Measurements from ENCODE around the gene PIP5K1B. TPM values are rescaled to one million over a fixed set of nuclear protein-coding genes. Genes with fewer than 3 reads are reported as not detected.

PIP5K1B gene
- total and polyA plus RNA-seq, 2 of the 13 experiments (the other 11 are each of a cell fraction or from before 2014, with no cell fraction given), result 15.8 to 17.5 TPM

DNA sequence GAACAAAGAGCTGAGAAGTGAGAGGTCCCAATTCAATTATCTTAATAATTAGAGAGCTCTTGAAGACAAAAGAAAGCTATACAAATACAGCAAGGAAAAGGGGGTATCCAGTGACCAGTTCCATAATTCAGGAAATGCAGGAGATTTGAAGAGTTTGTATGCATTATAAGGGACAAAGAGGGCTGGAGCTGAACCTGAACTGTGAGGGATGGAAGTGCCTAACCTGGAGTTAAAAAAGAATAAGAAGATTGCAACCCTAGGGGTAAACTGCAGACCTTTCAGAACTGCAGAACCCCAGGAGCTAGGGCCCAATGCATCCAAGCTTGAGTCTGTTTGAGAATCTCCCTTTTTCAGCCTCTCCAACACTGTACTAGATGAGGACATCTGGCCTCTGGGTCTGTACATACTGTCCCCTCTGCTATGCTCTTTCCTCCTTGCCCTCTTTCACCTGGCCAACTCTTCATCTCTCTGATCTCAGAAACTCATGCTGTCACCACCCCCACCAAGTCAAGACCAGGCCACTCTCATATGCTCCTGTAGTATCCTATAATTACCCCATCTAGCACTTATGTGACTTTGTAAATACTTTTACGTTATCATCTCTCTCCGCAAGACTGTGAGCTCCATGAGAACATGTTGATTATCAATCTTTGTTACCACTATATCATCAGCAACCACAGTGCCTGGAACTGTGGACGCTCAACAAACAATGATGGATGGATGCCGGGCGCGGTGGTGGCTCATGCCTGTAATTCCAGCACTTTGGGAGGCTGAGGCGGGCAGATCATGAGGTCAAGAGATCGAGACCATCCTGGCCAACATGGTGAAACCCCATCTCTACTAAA, 315.5 kb downstream of the PIP5K1B start:
- DNase-seq (ENCODE audit: low spot score) (no peak), ATAC-seq (no peak; the same call in 2 of the 3 replicates), FAIRE-seq (no peak)
- ChIA-PET POLR2A (no interaction called here), CTCF (ENCODE audit: low intra/inter-chr PET ratio, low total read pairs) (no interaction called here)
- 79% methylated on average over 6 of the region's 8 CpGs for WGBS (ENCODE audit: low lambda C conversion rate)
- TF ChIP-seq, protein P1, sequence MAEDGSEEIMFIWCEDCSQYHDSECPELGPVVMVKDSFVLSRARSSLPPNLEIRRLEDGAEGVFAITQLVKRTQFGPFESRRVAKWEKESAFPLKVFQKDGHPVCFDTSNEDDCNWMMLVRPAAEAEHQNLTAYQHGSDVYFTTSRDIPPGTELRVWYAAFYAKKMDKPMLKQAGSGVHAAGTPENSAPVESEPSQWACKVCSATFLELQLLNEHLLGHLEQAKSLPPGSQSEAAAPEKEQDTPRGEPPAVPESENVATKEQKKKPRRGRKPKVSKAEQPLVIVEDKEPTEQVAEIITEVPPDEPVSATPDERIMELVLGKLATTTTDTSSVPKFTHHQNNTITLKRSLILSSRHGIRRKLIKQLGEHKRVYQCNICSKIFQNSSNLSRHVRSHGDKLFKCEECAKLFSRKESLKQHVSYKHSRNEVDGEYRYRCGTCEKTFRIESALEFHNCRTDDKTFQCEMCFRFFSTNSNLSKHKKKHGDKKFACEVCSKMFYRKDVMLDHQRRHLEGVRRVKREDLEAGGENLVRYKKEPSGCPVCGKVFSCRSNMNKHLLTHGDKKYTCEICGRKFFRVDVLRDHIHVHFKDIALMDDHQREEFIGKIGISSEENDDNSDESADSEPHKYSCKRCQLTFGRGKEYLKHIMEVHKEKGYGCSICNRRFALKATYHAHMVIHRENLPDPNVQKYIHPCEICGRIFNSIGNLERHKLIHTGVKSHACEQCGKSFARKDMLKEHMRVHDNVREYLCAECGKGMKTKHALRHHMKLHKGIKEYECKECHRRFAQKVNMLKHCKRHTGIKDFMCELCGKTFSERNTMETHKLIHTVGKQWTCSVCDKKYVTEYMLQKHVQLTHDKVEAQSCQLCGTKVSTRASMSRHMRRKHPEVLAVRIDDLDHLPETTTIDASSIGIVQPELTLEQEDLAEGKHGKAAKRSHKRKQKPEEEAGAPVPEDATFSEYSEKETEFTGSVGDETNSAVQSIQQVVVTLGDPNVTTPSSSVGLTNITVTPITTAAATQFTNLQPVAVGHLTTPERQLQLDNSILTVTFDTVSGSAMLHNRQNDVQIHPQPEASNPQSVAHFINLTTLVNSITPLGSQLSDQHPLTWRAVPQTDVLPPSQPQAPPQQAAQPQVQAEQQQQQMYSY (CRISPR knock-in tag; IDR thresholded peaks at IDR 0.05), result no peak
- no peak for TF ChIP-seq ZNF781 (CRISPR knock-in tag; IDR thresholded peaks at IDR 0.05; ENCODE audit: borderline replicate concordance, not compliant biosample characterization)
- TF ChIP-seq, protein P2, sequence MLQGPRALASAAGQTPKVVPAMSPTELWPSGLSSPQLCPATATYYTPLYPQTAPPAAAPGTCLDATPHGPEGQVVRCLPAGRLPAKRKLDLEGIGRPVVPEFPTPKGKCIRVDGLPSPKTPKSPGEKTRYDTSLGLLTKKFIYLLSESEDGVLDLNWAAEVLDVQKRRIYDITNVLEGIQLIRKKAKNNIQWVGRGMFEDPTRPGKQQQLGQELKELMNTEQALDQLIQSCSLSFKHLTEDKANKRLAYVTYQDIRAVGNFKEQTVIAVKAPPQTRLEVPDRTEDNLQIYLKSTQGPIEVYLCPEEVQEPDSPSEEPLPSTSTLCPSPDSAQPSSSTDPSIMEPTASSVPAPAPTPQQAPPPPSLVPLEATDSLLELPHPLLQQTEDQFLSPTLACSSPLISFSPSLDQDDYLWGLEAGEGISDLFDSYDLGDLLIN (CRISPR knock-in tag; IDR thresholded peaks at IDR 0.05; ENCODE audit: borderline replicate concordance), result no peak
- TF ChIP-seq SALL1 (CRISPR knock-in tag; IDR thresholded peaks at IDR 0.05), result no peak
- TF ChIP-seq, protein P3, sequence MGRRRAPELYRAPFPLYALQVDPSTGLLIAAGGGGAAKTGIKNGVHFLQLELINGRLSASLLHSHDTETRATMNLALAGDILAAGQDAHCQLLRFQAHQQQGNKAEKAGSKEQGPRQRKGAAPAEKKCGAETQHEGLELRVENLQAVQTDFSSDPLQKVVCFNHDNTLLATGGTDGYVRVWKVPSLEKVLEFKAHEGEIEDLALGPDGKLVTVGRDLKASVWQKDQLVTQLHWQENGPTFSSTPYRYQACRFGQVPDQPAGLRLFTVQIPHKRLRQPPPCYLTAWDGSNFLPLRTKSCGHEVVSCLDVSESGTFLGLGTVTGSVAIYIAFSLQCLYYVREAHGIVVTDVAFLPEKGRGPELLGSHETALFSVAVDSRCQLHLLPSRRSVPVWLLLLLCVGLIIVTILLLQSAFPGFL (CRISPR knock-in tag; IDR thresholded peaks at IDR 0.05), result no peak
- TF ChIP-seq, protein P4, sequence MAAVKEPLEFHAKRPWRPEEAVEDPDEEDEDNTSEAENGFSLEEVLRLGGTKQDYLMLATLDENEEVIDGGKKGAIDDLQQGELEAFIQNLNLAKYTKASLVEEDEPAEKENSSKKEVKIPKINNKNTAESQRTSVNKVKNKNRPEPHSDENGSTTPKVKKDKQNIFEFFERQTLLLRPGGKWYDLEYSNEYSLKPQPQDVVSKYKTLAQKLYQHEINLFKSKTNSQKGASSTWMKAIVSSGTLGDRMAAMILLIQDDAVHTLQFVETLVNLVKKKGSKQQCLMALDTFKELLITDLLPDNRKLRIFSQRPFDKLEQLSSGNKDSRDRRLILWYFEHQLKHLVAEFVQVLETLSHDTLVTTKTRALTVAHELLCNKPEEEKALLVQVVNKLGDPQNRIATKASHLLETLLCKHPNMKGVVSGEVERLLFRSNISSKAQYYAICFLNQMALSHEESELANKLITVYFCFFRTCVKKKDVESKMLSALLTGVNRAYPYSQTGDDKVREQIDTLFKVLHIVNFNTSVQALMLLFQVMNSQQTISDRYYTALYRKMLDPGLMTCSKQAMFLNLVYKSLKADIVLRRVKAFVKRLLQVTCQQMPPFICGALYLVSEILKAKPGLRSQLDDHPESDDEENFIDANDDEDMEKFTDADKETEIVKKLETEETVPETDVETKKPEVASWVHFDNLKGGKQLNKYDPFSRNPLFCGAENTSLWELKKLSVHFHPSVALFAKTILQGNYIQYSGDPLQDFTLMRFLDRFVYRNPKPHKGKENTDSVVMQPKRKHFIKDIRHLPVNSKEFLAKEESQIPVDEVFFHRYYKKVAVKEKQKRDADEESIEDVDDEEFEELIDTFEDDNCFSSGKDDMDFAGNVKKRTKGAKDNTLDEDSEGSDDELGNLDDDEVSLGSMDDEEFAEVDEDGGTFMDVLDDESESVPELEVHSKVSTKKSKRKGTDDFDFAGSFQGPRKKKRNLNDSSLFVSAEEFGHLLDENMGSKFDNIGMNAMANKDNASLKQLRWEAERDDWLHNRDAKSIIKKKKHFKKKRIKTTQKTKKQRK (IDR thresholded peaks at IDR 0.05; ENCODE audit: low read length), result no peak
- TF ChIP-seq ZNF615 (CRISPR knock-in tag; IDR thresholded peaks at IDR 0.05; ENCODE audit: borderline replicate concordance), result no peak
- TF ChIP-seq DPF2 (CRISPR knock-in tag; IDR thresholded peaks at IDR 0.05; ENCODE audit: borderline replicate concordance, low read depth), result no peak
- intact Hi-C loops (cut with micrococcal nuclease; ENCODE audit: unreplicated experiment) (loop anchor here (10.0 kb wide), 1 partner anchor 316 kb away; the partner anchor contains the start of gene PIP5K1B), in situ Hi-C loops (cut with HindIII; ENCODE audit: extremely low pct_ligation_motif_present, low pct_unique_long_range_greater_than_20kb) (no loop called here)
- no peak overlapping the region for H2AFZ ChIP-seq (ENCODE audit: low read length)
- no peak overlapping the region for H3K4me2 ChIP-seq (ENCODE audit: low read depth, low read length)
- no peaks in the 10 kb centered on the region for H3K9me3 ChIP-seq (ENCODE audit: low read length)
- H3K27me3 ChIP-seq (ENCODE audit: control insufficient read depth in 1 of 2, insufficient read depth in 2 of 2, low read length in 2 of 2), result no peaks in the 10 kb centered on the region; a peak in 1 of 5 replicates
- no peak overlapping the region for H3K4me3 ChIP-seq (replicated peaks in 1 of 3; ENCODE audit: insufficient read depth in 1 of 3, low read depth in 2 of 3, low read length in 3 of 3)
- H3K27ac ChIP-seq (ENCODE audit: extremely low read length, insufficient read depth, low read length), result no peak overlapping the region
- no peaks in the 10 kb centered on the region for H4K20me1 ChIP-seq (ENCODE audit: insufficient read depth, low read length)
- H3K79me2 ChIP-seq (ENCODE audit: insufficient read depth, low read length), result no peaks in the 10 kb centered on the region
- H3K9ac ChIP-seq (ENCODE audit: insufficient read depth, low read depth, low read length), result no peak overlapping the region
- no TSS peak for BruUV-seq (replicated peaks)
- H3K36me3 ChIP-seq (replicated peaks in 1 of 2; ENCODE audit: control insufficient read depth in 1 of 2, insufficient read depth in 2 of 2, low read length in 2 of 2), result no peaks in the 10 kb centered on the region
- H3K4me1 ChIP-seq (ENCODE audit: insufficient read depth, low read length), result peaks cover 13% of the 10 kb centered on the region
